Activated CD4-positive, alpha-beta T cell treated with anti-CD3 and anti-CD28 coated beads for 1 hour (primary cell): Measurements from ENCODE around the gene TPM1.

Experiments used
- DNase-seq: peaks from one replicate; pipeline ENCODE4 v3.0.0-alpha.2; 2020

The TPM1 gene

GRCh38 chr15:63043335-63044076 lies 959 bp downstream of the TPM1 start:
- DNase-seq: no peak

GRCh38 chr15:63044077-63044644 lies 1.6 kb downstream of the TPM1 start:
- DNase-seq: no peak

- no peak for DNase-seq
These were observed 2.3 kb downstream of the TPM1 start for GRCh38 chr15:63044645-63045464.

GRCh38 chr15:63045465-63045840 lies 2.9 kb downstream of the TPM1 start:
- DNase-seq: no peak

- no peak for DNase-seq
These were observed 3.3 kb downstream of the TPM1 start for GRCh38 chr15:63045879-63046278.

GRCh38 chr15:63046917-63047760 lies 4.6 kb downstream of the TPM1 start:
- no peak for DNase-seq

GRCh38 chr15:63047792-63048114 lies 5.2 kb downstream of the TPM1 start:
- no peak for DNase-seq

GRCh38 chr15:63048115-63048775 lies 5.7 kb downstream of the TPM1 start:
- peak; percentile 74 for DNase-seq

- DNase-seq: peak; percentile 15
These were observed 6.5 kb downstream of the TPM1 start for GRCh38 chr15:63048776-63049665.

- no peak for DNase-seq
These were observed 7.3 kb downstream of the TPM1 start for GRCh38 chr15:63049783-63050371.

GRCh38 chr15:63050731-63051155 lies 8.2 kb downstream of the TPM1 start:
- no peak for DNase-seq

- DNase-seq: no peak
These were observed 8.9 kb downstream of the TPM1 start for GRCh38 chr15:63051156-63052066.

- no peak for DNase-seq
These were observed 9.7 kb downstream of the TPM1 start for GRCh38 chr15:63052077-63052841.

GRCh38 chr15:63052961-63053698 lies 10.6 kb downstream of the TPM1 start:
- no peak for DNase-seq

GRCh38 chr15:63054281-63054683 lies 11.7 kb downstream of the TPM1 start:
- DNase-seq: no peak

- DNase-seq: no peak
These were observed 12.4 kb downstream of the TPM1 start for GRCh38 chr15:63054985-63055384.

- DNase-seq: no peak
These were observed 14.3 kb downstream of the TPM1 start for GRCh38 chr15:63056829-63057228.
